BJ (cell line): ENCODE measurements around the gene CCDC57. TPM values are rescaled to one million over a fixed set of nuclear protein-coding genes. Genes with fewer than 3 reads are reported as not detected.
"Not testable (repeated sequence)": the region's sequence is repeated elsewhere in the genome, so short reads cannot be mapped to it uniquely, and the experiment has no call there.

Experiments
- CTCF ChIA-PET: fragments of 350-600 bp; formaldehyde crosslinking; extraction: SDS; loops from one replicate; lab custom pipeline; 2021; ENCODE audit warnings: antibody characterized with exemption, inconsistent platforms; lab: Yijun Ruan, JAX
- POLR2A ChIA-PET: fragments of 300-600 bp; sonication (Branson Sonifier 250); formaldehyde crosslinking; extraction: SDS; loops from one replicate; lab custom pipeline; 2021; ENCODE audit warnings: antibody characterized with exemption; lab: Charles Lee
- DNase-seq: peaks from one replicate; pipeline ENCODE4 v3.0.0-alpha.2; 2011; ENCODE audit warnings: low read depth
- H3K27me3 ChIP-seq: 2 replicates; pipeline ENCODE4 v1.6.0; 2011; ENCODE audit warnings: low read length; ENCODE audit not compliant: control insufficient read depth, insufficient read depth
- H3K36me3 ChIP-seq: 2 replicates; pipeline ENCODE4 v1.5.1; 2011; ENCODE audit warnings: low read length; ENCODE audit not compliant: control insufficient read depth, insufficient read depth
- H3K4me3 ChIP-seq: 2 replicates; pipeline ENCODE4 v1.5.1; 2011; ENCODE audit warnings: low read depth, mild to moderate bottlenecking, control low read depth, low read length
- CTCF ChIP-seq: IDR thresholded peaks from 2 replicates; pipeline ENCODE4 v1.5.1; 2011; ENCODE audit warnings: low read depth, mild to moderate bottlenecking, control low read depth, inconsistent platforms, low read length, moderate library complexity; ENCODE audit not compliant: insufficient read depth
- polyA minus RNA-seq: library from RNA; depleted of rRNA, polyadenylated mRNA; stranded (reverse); fragments of >200 nt; gene quantifications from 2 replicates; pipeline ENCODE4 v1.2.3, GENCODE V29; 2011; rRNA and poly(A)+ RNA removed
- polyA plus RNA-seq: library from polyadenylated mRNA; depleted of rRNA; stranded (reverse); fragments of >200 nt; gene quantifications from 2 replicates; pipeline ENCODE4 v1.2.3, GENCODE V29; 2011; rRNA removed

The CCDC57 gene
- polyA plus RNA-seq (11.6 and 15.4 TPM in 2 replicates), polyA minus RNA-seq (7.9 and 11.7 TPM in 2 replicates)

DNA sequence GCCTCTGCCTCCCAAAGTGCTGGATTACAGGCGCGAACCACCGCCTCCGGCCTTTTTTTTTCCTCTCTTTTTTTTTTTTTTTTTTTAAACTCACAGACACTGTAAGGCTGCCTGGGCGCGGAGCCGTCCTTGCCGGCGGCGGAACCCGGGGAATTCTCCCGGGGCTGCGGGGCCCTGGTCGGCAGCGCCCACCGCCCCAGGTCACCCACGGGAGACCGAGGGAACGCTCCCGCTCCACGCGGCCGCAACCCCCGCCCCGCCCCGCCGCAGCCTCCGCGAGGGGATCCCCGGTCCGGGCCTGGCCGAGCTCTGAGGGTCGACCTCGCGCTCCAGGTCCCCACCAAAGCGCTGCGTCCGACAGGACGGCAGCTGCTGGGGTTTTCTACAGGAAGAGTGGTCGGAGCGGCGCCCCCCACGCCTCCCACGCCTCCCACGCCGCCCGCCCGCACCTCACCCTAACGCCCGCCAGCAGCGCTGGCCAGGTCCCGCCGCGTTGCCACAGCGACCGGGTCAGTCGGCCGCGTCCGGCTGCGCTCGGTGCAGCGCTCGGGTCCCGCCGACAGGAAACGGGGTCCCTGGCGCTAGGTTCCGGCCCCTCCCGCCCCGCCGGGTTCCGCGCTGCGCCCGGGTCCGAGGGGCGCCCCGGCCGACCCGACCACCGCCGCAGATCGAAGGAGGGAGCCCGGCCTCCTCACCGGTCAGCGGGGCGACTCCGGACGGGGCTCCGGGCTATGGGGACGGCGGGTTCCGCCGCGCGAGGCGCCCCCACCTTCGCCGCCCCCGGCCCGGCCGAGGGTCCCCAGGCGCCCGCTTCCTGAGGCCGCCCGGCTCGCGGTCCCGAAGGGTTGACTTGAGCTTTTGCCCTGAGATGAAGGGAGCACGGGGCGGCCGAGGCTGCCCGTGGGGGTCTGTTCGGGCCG lies at the start of gene CCDC57:
TSS of gene CCDC57 (minus strand) at position 512 of the 920 bp plus-strand sequence. CDS start 10,898 bp downstream, outside the sequence.
- no peak for DNase-seq
- peak within 1 kb of the TSS; percentile 85 for H3K4me3 ChIP-seq
- ChIA-PET POLR2A (no interaction called here), CTCF (interaction anchor here (1.1 to 3.3 kb wide), 2 partner anchors 18 to 30 kb away, joined by 4 to 15 read pairs; no protein-coding TSS in a partner anchor)
- H3K27me3 ChIP-seq = no peaks in the 10 kb centered on the region
- no peaks in the 10 kb centered on the region for H3K36me3 ChIP-seq
- no peak for TF ChIP-seq CTCF

- POLR2A ChIA-PET = no interaction called here
- H3K36me3 ChIP-seq = peaks cover 41% of the 10 kb centered on the region
- CTCF ChIA-PET = no interaction called here
Observed at GRCh38 chr17:82262344-82262743, 49.7 kb upstream of the CCDC57 start.

DNA sequence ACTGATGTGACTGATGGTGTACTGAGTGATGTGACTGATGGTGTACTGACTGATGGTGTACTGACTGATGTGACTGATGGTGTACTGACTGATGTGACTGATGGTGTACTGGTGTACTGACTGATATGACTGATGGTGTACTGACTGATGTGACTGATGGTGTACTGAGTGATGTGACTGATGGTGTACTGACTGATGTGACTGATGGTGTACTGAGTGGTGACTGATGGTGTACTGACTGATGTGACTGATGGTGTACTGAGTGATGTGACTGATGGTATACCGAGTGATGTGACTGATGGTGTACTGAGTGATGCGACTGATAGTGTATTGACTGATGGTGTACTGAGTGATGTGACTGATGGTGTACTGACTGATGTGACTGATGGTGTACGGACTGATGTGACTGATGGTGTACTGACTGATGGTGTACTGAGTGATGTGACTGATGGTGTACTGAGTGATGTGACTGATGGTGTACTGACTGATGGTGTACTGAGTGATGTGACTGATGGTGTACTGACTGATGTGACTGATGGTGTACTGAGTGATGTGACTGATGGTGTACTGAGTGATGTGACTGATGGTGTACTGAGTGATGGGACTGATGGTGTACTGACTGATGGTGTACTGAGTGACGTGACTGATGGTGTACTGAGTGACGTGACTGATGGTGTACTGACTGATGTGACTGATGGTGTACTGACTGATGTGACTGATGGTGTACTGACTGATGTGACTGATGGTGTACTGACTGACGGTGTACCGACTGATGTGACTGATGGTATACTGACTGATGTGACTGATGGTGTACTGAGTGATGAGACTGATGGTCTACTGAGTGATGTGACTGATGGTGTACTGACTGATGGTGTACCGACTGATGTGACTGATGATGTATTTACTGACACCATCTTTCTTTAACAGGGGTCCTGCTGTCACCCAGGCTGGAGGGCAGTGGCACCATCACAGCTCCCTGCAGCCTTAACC lies 47.6 kb upstream of the CCDC57 start:
- CTCF ChIA-PET = interaction anchor here (0.8 to 0.9 kb wide), 2 partner anchors 152 to 155 kb away, joined by 3 read pairs; no protein-coding TSS in a partner anchor
- POLR2A ChIA-PET, DNase-seq, H3K4me3 ChIP-seq, H3K27me3 ChIP-seq: not testable (repeated sequence)
- peaks cover 44% of the 10 kb centered on the region for H3K36me3 ChIP-seq

More at GRCh38 chr17:82262344-82262743, 49.7 kb upstream of the CCDC57 start:
- TF ChIP-seq CTCF = no peak
- Histone ChIP-seq H3K27me3 (no peaks in the 10 kb centered on the region), H3K4me3 (no peak overlapping the region)
- no peak for DNase-seq

DNA sequence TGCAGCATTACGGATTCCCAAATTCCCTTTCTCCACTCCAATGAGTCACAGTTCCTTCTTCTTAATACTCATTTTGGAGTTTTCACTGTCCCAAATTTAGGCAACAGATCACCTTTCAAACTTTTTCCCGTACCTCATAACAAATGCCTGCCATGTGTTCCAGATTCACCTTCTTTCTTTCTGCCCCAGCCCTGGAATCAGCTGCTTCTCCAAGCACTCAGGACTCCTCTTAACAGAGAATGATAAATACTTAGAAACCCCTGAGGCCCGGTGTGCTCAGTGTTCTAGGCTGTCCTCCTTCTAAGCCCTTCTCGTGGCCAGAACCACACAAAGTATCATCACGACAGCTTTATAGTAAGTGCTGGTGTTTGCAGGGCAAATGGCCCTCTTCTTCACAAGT lies 45.9 kb upstream of the CCDC57 start:
- no peak for TF ChIP-seq CTCF
- ChIA-PET CTCF (no interaction called here), POLR2A (no interaction called here)
- H3K36me3 ChIP-seq = peaks cover 37% of the 10 kb centered on the region
- no peaks in the 10 kb centered on the region for H3K27me3 ChIP-seq
- DNase-seq = no peak
- no peak overlapping the region for H3K4me3 ChIP-seq

- Histone ChIP-seq H3K27me3 (no peaks in the 10 kb centered on the region), H3K4me3 (no peak overlapping the region), H3K36me3 (peaks cover 42% of the 10 kb centered on the region)
- POLR2A ChIA-PET = no interaction called here
- TF ChIP-seq CTCF = no peak
- CTCF ChIA-PET = interaction anchor here (0.7 kb wide), 1 partner anchor 40 kb away, joined by 3 read pairs; no protein-coding TSS in a partner anchor
- DNase-seq = no peak
Observed at GRCh38 chr17:82257473-82257872, 44.8 kb upstream of the CCDC57 start.
